Right renal cortex interstitium (tissue), 3 donors: ENCODE data around the gene P4HA3. TPM values are rescaled to one million over a fixed set of nuclear protein-coding genes. Genes with fewer than 3 reads are reported as not detected.

ENCODE experiments used
- DNase-seq, 3 donors: peaks; one replicate each; pipeline ENCODE4 v3.0.0-alpha.2; 2013; ENCODE audit warnings: low read depth in 3 of 3, low spot score in 2 of 3
- polyA plus RNA-seq, 3 donors: library from polyadenylated mRNA; unstranded; fragments of 120-200 nt; gene quantifications; one replicate each; pipeline ENCODE4 v1.2.1, GENCODE V29; 2013; ENCODE audit not compliant: insufficient read length in 3 of 3

P4HA3 gene
- polyA plus RNA-seq, 3 donors = 0.43 to 1.3 (median 1.1) TPM

- DNase-seq = no peak
Observed at GRCh38 chr11:74318241-74318932, 6.9 kb upstream of the P4HA3 start.

GRCh38 chr11:74316772-74317505, 5.5 kb upstream of the P4HA3 start:
- no peak for DNase-seq

- no peak for DNase-seq
Observed at GRCh38 chr11:74312326-74312725, 886 bp upstream of the P4HA3 start.

- no peak for DNase-seq
Observed at GRCh38 chr11:74310857-74311256, 583 bp downstream of the P4HA3 start.

- DNase-seq = no peak
Observed at GRCh38 chr11:74307434-74307833, 4.0 kb downstream of the P4HA3 start.

- DNase-seq = no peak
Observed at GRCh38 chr11:74306435-74307175, 4.8 kb downstream of the P4HA3 start.

- no peak for DNase-seq
Observed at GRCh38 chr11:74299015-74299414, 12.4 kb downstream of the P4HA3 start.

GRCh38 chr11:74297484-74297883, 14.0 kb downstream of the P4HA3 start:
- no peak for DNase-seq

- DNase-seq = no peak
Observed at GRCh38 chr11:74288911-74289310, 22.5 kb downstream of the P4HA3 start.

GRCh38 chr11:74288161-74288560, 23.3 kb downstream of the P4HA3 start:
- DNase-seq = no peak

GRCh38 chr11:74284466-74284865, 27.0 kb downstream of the P4HA3 start:
- DNase-seq = no peak

- DNase-seq = no peak
Observed at GRCh38 chr11:74283580-74284180, 27.8 kb downstream of the P4HA3 start.

GRCh38 chr11:74282914-74283371, 28.5 kb downstream of the P4HA3 start:
- no peak for DNase-seq

GRCh38 chr11:74282421-74282820, 29.0 kb downstream of the P4HA3 start:
- DNase-seq = no peak

GRCh38 chr11:74280494-74280893, 30.9 kb downstream of the P4HA3 start:
- DNase-seq = no peak

- DNase-seq = no peak
Observed at GRCh38 chr11:74279256-74279655, 32.2 kb downstream of the P4HA3 start.

- DNase-seq = no peak
Observed at GRCh38 chr11:74278721-74279161, 32.7 kb downstream of the P4HA3 start.

- DNase-seq = no peak
Observed at GRCh38 chr11:74278103-74278502, 33.3 kb downstream of the P4HA3 start.

- DNase-seq = no peak
Observed at GRCh38 chr11:74276581-74276980, 34.9 kb downstream of the P4HA3 start.

GRCh38 chr11:74272276-74272675, 39.2 kb downstream of the P4HA3 start:
- DNase-seq = no peak
